Thoracic aorta (tissue), 2 donors: ENCODE measurements around the gene FILIP1. TPM values are rescaled to one million over a fixed set of nuclear protein-coding genes. Genes with fewer than 3 reads are reported as not detected.

ENCODE experiments used
- ATAC-seq: fragments of 150-250 bp; one replicate; pipeline ENCODE4 v1.8.0; 2017; ENCODE audit warnings: low read depth; ENCODE audit not compliant: insufficient number of reproducible peaks, low FRiP score
- DNase-seq: peaks from one replicate; pipeline ENCODE4 v3.0.0-alpha.2; 2020; ENCODE audit warnings: low spot score
- H3K27ac ChIP-seq, 2 donors: fragments of 200-600 bp; sonication (generic); 1 replicate in 1 of 2; 2 replicates in 1 of 2; pipeline ENCODE4 v1.5.1; 2016; ENCODE audit warnings: mild to moderate bottlenecking in 2 of 2, moderate library complexity in 2 of 2
- H3K27me3 ChIP-seq: fragments of 200-600 bp; sonication (generic); replicated peaks from 2 replicates; pipeline ENCODE4 v1.6.0; 2016; ENCODE audit warnings: mild to moderate bottlenecking; ENCODE audit not compliant: insufficient read depth
- H3K36me3 ChIP-seq: fragments of 200-600 bp; sonication (generic); one replicate; pipeline ENCODE4 v1.5.1; 2016
- H3K4me1 ChIP-seq, 2 donors: fragments of 200-600 bp; sonication (generic); 1 replicate in 1 of 2; 2 replicates in 1 of 2; pipeline versions ENCODE4 v1.5.1 to v1.6.0; 2016; ENCODE audit warnings: low read depth in 2 of 2, mild to moderate bottlenecking in 1 of 2; ENCODE audit not compliant: control insufficient read depth in 1 of 2
- H3K4me3 ChIP-seq: fragments of 200-600 bp; sonication (generic); 2 replicates; pipeline ENCODE4 v1.5.1; 2016; ENCODE audit warnings: mild to moderate bottlenecking
- H3K9me3 ChIP-seq: fragments of 200-600 bp; sonication (generic); 2 replicates; pipeline ENCODE4 v1.5.1; 2016
- total RNA-seq, 2 donors: library from RNA; depleted of rRNA; stranded (reverse); fragments of >200 nt; gene quantifications; one replicate each; pipeline versions ENCODE4 v1.1.0 to v1.2.3, GENCODE V29; 2016
- TF ChIP-seq, protein P1 (sequence below): fragments of 200-600 bp; sonication (generic); IDR thresholded peaks from one replicate; pipeline ENCODE4 v1.5.1; 2019; ENCODE audit warnings: antibody characterized with exemption

Gene FILIP1
- total RNA-seq, 2 donors from 2014 or later: 23.4 to 43.8 TPM

DNA sequence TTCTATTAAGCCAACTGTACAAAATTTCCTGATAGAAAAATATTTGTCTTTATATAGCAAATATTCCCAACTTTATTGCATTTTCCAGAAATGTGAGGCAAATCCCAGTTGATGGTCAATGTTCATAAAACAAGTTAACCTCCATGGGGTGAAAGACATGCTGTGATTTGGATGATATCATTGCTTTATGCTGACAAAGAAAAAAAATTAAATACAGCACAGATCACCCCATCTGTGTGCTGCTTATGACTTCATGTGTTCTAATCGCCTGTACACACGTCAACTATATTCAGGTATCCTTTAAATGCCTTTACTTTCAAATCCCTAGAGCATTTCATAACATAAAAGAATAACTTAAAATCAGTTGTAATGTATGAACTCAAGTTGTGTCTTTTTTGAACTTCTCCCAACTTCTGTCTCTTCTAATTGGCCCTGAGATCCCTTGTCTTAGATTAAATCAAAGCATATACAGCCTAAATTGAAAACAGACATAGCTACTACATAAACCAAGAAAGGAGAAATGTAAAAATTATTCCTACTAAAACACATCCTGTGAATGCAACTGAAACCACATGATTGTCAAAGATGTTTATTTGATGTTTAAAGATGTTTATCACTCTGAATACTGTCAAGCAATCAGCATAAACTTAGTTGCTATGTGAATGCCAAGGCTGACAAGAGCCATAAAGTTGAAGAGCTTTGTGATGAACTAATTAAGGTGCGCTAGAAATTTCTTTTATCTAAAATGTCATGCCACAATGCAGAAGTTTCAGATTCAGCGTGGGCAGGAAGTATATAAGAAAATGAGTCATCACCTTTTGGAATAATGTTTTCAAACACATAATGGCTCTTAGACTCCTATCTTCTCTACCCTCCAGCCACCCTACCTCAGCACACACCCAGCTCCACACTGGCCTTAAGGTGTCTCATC is 68.7 kb downstream of the FILIP1 start:
- no peak for DNase-seq
- H3K36me3 ChIP-seq: no peaks in the 10 kb centered on the region
- H3K27ac ChIP-seq: peak overlapping the region in 1 of 2 donors; percentile 9
- ATAC-seq: no peak
- peaks cover 15 to 60% of the 10 kb centered on the region in 2 donors for H3K4me1 ChIP-seq
- H3K4me3 ChIP-seq: no peak overlapping the region
- TF ChIP-seq, protein P1, sequence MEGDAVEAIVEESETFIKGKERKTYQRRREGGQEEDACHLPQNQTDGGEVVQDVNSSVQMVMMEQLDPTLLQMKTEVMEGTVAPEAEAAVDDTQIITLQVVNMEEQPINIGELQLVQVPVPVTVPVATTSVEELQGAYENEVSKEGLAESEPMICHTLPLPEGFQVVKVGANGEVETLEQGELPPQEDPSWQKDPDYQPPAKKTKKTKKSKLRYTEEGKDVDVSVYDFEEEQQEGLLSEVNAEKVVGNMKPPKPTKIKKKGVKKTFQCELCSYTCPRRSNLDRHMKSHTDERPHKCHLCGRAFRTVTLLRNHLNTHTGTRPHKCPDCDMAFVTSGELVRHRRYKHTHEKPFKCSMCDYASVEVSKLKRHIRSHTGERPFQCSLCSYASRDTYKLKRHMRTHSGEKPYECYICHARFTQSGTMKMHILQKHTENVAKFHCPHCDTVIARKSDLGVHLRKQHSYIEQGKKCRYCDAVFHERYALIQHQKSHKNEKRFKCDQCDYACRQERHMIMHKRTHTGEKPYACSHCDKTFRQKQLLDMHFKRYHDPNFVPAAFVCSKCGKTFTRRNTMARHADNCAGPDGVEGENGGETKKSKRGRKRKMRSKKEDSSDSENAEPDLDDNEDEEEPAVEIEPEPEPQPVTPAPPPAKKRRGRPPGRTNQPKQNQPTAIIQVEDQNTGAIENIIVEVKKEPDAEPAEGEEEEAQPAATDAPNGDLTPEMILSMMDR: no peak
- H3K9me3 ChIP-seq: no peaks in the 10 kb centered on the region
- no peaks in the 10 kb centered on the region for H3K27me3 ChIP-seq

GRCh38 chr6:75423386-75423785 is 70.2 kb downstream of the FILIP1 start:
- Histone ChIP-seq H3K36me3 (no peaks in the 10 kb centered on the region), H3K4me1 (peaks cover 13 to 60% of the 10 kb centered on the region in 2 donors), H3K27ac (no peak overlapping the region), H3K4me3 (no peak overlapping the region), H3K27me3 (no peaks in the 10 kb centered on the region), H3K9me3 (no peaks in the 10 kb centered on the region)
- no peak for ATAC-seq
- DNase-seq: no peak
- TF ChIP-seq, protein P1: no peak

DNA sequence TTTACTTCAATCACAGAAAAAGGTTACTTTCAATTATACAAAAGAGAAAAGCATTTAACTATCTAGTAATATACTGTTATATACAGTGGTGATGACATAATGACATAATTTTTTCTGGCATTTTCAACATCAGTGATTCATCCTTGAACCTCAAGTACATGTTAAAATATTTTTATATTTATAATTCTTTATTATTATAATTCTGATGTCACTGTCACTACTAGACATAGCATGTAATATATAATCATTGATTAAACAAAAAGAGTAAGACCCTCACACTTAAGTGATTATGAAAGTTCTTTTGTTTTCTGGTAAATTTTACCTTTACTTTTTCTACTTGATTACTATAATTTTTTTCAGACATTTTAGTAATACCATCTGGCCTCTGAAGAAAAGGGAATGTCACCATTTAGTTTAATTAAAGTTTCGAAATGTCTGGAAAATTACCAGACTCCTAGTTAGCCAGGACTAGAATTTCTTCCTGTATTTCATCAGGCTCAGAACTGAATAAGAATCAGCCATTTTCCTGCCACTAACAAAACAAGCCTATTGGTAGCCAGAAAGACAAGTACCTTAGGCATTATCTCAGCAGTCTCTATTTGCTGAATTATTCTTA is 71.5 kb downstream of the FILIP1 start:
- DNase-seq (no peak), ATAC-seq (no peak)
- TF ChIP-seq, protein P1: no peak
- H3K27me3 ChIP-seq: no peaks in the 10 kb centered on the region
- H3K9me3 ChIP-seq: no peaks in the 10 kb centered on the region
- no peaks in the 10 kb centered on the region for H3K36me3 ChIP-seq
- no peak overlapping the region for H3K27ac ChIP-seq
- H3K4me1 ChIP-seq: peaks cover 15 to 60% of the 10 kb centered on the region in 2 donors
- H3K4me3 ChIP-seq: no peak overlapping the region

DNA sequence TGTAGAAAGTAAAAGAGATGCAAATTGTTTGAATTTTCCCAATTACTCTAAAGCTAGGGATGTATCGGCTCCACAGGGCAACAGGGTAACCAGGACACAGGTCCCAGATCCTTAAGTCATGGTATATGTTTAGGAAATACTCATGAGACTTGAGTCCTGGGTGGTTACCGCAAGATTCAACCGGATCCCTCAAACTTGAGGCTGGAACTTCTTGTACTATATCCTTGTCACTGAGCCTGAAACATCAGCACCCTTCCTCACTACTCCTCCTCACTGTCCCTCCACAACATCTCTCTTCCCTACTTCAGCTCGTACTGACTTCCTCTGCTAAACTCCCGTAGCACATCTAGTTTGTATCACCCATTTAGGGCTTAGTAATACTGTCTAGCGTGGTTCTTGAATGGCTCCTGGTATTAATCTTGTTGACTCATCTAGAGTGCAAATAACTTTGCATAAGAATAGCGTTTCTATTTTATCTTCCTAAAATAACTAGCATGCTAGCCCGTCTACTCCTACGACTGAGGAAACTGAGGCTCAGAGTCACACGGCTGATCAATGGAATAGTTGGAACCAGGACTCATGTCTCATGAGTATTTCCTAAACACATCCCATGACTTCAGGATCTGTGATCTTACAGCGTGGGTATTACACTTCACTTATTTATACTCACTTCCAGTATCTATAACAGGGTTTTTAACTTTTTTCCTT is 72.1 kb downstream of the FILIP1 start:
- Histone ChIP-seq H3K9me3 (no peaks in the 10 kb centered on the region), H3K4me3 (no peak overlapping the region), H3K36me3 (no peaks in the 10 kb centered on the region), H3K27ac (no peak overlapping the region), H3K27me3 (no peaks in the 10 kb centered on the region), H3K4me1 (peaks cover 15 to 63% of the 10 kb centered on the region in 2 donors)
- TF ChIP-seq, protein P1: no peak
- ATAC-seq (no peak), DNase-seq (no peak)

DNA sequence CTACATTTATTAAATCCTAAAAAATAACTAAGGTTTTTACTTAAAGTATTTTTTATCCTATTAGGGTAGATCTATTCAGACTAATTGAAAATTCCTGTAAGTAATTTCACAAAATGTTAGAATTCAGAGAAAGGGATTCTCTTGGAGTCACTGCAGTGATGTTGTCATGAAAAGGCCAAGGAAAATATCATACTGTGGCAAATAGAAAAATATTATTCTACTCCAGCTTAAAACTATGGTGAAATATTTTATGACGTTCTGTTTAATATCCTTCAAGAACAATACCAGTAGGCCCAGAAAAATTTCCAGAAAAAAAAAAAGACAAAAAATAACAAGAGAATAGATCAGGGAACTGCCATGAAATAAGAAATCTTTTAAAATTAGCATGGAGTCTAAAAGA is 73.6 kb downstream of the FILIP1 start:
- peaks cover 23 to 68% of the 10 kb centered on the region in 2 donors for H3K4me1 ChIP-seq
- TF ChIP-seq, protein P1: no peak
- H3K9me3 ChIP-seq: no peaks in the 10 kb centered on the region
- H3K4me3 ChIP-seq: no peak overlapping the region
- ATAC-seq (peak; percentile 57), DNase-seq (no peak)
- no peaks in the 10 kb centered on the region for H3K27me3 ChIP-seq
- H3K36me3 ChIP-seq: no peaks in the 10 kb centered on the region
- peak overlapping the region; percentile 48 to 60 for H3K27ac ChIP-seq
